Kidney (tissue), 14 donors: ENCODE measurements around the gene SCMH1. TPM values are rescaled to one million over a fixed set of nuclear protein-coding genes. Genes with fewer than 3 reads are reported as not detected.
A peak's percentile ranks its signal among the peaks of the same experiment; 100 is the strongest.

ENCODE experiments used
- DNase-seq, 5 donors: peaks; one replicate each; pipeline ENCODE4 v3.0.0-alpha.2; 2013 to 2020
- FAIRE-seq: peaks from 2 replicates; lab custom pipeline; 2012; peaks lifted over from hg19 to GRCh38; lab: Jason Lieb, UNC
- H3K27ac ChIP-seq, 2 donors: one replicate each; pipeline ENCODE4 v1.7.0; 2013; ENCODE audit warnings: low read depth in 2 of 2, low read length in 2 of 2, inconsistent platforms in 1 of 2
- H3K27me3 ChIP-seq: one replicate; pipeline ENCODE4 v1.7.1; 2013; ENCODE audit warnings: low read length, inconsistent platforms; ENCODE audit not compliant: control insufficient read depth, insufficient read depth
- H3K36me3 ChIP-seq, 3 donors: one replicate each; pipeline versions ENCODE4 v1.7.0 to v1.7.1; 2013; ENCODE audit warnings: low read length in 3 of 3, control low read depth in 1 of 3, inconsistent platforms in 1 of 3; ENCODE audit not compliant: insufficient read depth in 3 of 3, control insufficient read depth in 2 of 3
- H3K4me1 ChIP-seq, 3 donors: one replicate each; pipeline versions ENCODE4 v1.7.0 to v1.7.1; 2013; ENCODE audit warnings: low read length in 3 of 3, inconsistent platforms in 1 of 3, low read depth in 1 of 3; ENCODE audit not compliant: control insufficient read depth in 2 of 3, insufficient read depth in 2 of 3
- H3K4me3 ChIP-seq, 3 donors: one replicate each; pipeline versions ENCODE4 v1.7.0 to v1.8.1; 2013; ENCODE audit warnings: low read length in 3 of 3, control low read depth in 1 of 3, inconsistent platforms in 1 of 3
- H3K9ac ChIP-seq, 3 donors: one replicate each; pipeline versions ENCODE4 v1.7.0 to v1.7.1; 2013; ENCODE audit warnings: low read length in 3 of 3, control low read depth in 1 of 3, inconsistent platforms in 1 of 3
- H3K9me3 ChIP-seq, 3 donors: one replicate each; pipeline versions ENCODE4 v1.7.0 to v1.7.1; 2013; ENCODE audit warnings: low read length in 3 of 3, control low read depth in 1 of 3, inconsistent platforms in 1 of 3; ENCODE audit not compliant: control insufficient read depth in 2 of 3, insufficient read depth in 1 of 3
- intact Hi-C: fragments of 100-400 bp; cut with DNase I; formaldehyde crosslinking; loops from one replicate; pipeline ENCODE4 v1.11.1; 2022
- polyA plus RNA-seq: library from polyadenylated mRNA; stranded (reverse); fragments of 350-450 nt; fragmentation: Illumina TruSeq; extraction: RNeasy Lipid Tissue Mini Kit (QIAGEN cat#74804); gene quantifications from one replicate; pipeline ENCODE4 v1.2.3, GENCODE V29; 2014; ENCODE audit warnings: low read depth, low replicate concordance; ENCODE audit not compliant: insufficient read depth
- total RNA-seq: library from RNA; stranded (reverse); fragmentation: NEBNext Ultra II Directional; extraction: Animal tissue kit (Norgen Biotek cat#: 25700); gene quantifications from one replicate; pipeline ENCODE4 v1.2.1, GENCODE V29; 2021
- TF ChIP-seq, protein P1 (sequence below): IDR thresholded peaks from 3 replicates; pipeline ENCODE4 v1.5.1; 2012; ENCODE audit warnings: mild to moderate bottlenecking, moderate library complexity, borderline replicate concordance; ENCODE audit not compliant: insufficient read depth; ENCODE audit errors: extremely low read depth
- donor health status: control.
- donor health status: control.
- donor health status: control.
- donor health status: control.
- donor health status: control.
- donor health status: DM: yes; HTN: yes; CAD: no.
- donor health status: Normal renal cell carcinoma (clear cell type).

The SCMH1 gene
- total and polyA plus RNA-seq, 2 donors from 2014 or later, result 26.4 to 58.3 TPM

GRCh38 chr1:40981691-40982448 is 260.2 kb downstream of the SCMH1 start:
- H3K36me3 ChIP-seq, result peaks cover 0 to 7% (median 6%) of the 10 kb centered on the region in 3 donors
- peak overlapping the region in 1 of 3 donors; percentile 10 for H3K4me3 ChIP-seq
- H3K27ac ChIP-seq, result no peak overlapping the region
- peaks cover 3 to 26% (median 21%) of the 10 kb centered on the region in 3 donors for H3K4me1 ChIP-seq
- H3K9me3 ChIP-seq, result no peaks in the 10 kb centered on the region
- FAIRE-seq (no peak), DNase-seq (peak in 2 of 5 donors; percentile 19 to 70)
- TF ChIP-seq, protein P1, sequence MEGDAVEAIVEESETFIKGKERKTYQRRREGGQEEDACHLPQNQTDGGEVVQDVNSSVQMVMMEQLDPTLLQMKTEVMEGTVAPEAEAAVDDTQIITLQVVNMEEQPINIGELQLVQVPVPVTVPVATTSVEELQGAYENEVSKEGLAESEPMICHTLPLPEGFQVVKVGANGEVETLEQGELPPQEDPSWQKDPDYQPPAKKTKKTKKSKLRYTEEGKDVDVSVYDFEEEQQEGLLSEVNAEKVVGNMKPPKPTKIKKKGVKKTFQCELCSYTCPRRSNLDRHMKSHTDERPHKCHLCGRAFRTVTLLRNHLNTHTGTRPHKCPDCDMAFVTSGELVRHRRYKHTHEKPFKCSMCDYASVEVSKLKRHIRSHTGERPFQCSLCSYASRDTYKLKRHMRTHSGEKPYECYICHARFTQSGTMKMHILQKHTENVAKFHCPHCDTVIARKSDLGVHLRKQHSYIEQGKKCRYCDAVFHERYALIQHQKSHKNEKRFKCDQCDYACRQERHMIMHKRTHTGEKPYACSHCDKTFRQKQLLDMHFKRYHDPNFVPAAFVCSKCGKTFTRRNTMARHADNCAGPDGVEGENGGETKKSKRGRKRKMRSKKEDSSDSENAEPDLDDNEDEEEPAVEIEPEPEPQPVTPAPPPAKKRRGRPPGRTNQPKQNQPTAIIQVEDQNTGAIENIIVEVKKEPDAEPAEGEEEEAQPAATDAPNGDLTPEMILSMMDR, result no peak
- no peaks in the 10 kb centered on the region for H3K27me3 ChIP-seq
- H3K9ac ChIP-seq, result no peak overlapping the region
- intact Hi-C loops, result no loop called here

DNA sequence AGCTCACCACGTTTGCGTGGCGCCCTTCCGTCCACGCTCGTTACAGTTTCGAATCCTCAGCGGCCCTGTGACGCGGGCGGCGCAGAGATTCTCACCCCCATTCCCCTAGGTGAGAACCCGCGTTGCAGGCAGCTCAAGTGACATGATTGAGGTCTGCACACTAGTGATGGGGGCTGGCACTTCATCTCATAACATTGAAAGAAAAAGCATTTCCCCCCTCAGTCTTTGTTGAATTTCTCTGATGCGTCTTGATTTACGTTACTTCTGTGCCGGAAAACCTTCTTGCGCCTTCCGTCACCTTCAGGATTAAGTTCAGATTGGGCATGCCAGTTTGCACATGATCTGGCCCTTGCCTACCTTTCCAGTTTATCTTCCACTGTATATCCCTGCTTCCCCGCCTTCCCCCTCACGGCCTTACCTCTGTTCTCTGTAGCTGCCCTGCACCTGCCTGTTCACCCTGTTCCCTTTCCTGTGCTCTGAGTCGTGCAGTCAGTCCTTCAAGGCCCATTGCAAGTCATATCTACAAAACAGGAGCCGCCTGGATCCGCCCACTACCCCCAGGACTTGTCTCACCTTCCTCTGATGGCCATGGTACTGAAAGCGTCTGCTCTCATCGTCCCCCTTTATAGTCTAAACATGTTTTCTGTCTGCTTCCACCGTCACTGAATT is 261.5 kb downstream of the SCMH1 start:
- peak in 4 of 5 donors; percentile 23 to 74 (median 35) for DNase-seq
- Histone ChIP-seq H3K27me3 (no peaks in the 10 kb centered on the region), H3K9ac (peak overlapping the region in 2 of 3 donors; percentile 27 to 57), H3K4me1 (peaks cover 0 to 13% (median 12%) of the 10 kb centered on the region in 3 donors), H3K9me3 (no peaks in the 10 kb centered on the region), H3K27ac (peak overlapping the region; percentile 26 to 43), H3K36me3 (peaks cover 0 to 6% (median 5%) of the 10 kb centered on the region in 3 donors), H3K4me3 (peak overlapping the region; percentile 23 to 87 (median 58))
- no peak for FAIRE-seq
- TF ChIP-seq, protein P1, result no peak
- intact Hi-C loops, result no loop called here

DNA sequence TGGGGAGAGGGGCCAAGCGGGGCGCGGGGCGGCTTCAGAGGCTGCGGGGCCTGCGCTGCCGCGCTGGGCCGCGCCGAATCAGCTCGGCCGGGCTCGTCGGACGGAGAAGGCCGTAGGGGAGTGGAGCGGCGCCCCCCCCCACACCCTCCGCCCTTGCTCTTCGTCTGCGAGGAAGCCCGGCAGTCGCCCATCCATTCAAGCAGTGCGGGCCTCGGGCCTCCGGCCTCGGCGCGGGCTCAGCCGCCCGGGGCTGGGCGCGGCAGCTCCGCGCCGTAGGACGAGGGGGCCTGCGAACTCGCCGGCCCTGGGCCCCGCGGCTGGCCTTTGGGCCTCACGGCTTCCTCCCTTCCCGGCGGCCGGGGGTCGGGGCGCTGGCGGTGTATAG is 262.0 kb downstream of the SCMH1 start:
- H3K4me1 ChIP-seq, result peaks cover 0 to 12% (median 9%) of the 10 kb centered on the region in 3 donors
- H3K27me3 ChIP-seq, result no peaks in the 10 kb centered on the region
- DNase-seq, result no peak
- H3K4me3 ChIP-seq, result peak overlapping the region in 2 of 3 donors; percentile 58 to 87
- TF ChIP-seq, protein P1, result no peak
- no peaks in the 10 kb centered on the region for H3K9me3 ChIP-seq
- H3K27ac ChIP-seq, result peak overlapping the region; percentile 20 to 26
- intact Hi-C loops, result no loop called here
- H3K9ac ChIP-seq, result peak overlapping the region in 2 of 3 donors; percentile 27 to 57
- no peak for FAIRE-seq
- peaks cover 0 to 6% (median 3%) of the 10 kb centered on the region in 3 donors for H3K36me3 ChIP-seq
